Nephron (organoid): ENCODE measurements around the gene PABPN1L.
A peak's percentile ranks its signal among the peaks of the same experiment; 100 is the strongest.

Experiments
- H3K27ac Mint-ChIP-seq, 3 experiments: 2 replicates each; pipeline ENCODE4 v1.8.0; 2020; ENCODE audit warnings: mixed read lengths in 3 of 3, mild to moderate bottlenecking in 2 of 3, moderate library complexity in 1 of 3
- H3K27me3 Mint-ChIP-seq: 2 replicates; pipeline ENCODE4 v1.8.0; 2021; ENCODE audit warnings: low read depth, mild to moderate bottlenecking, moderate library complexity, mixed read lengths
- H3K36me3 Mint-ChIP-seq: 2 replicates; pipeline ENCODE4 v1.8.0; 2020; ENCODE audit warnings: low read depth, mixed read lengths
- H3K4me1 Mint-ChIP-seq: 2 replicates; pipeline ENCODE4 v1.8.0; 2020; ENCODE audit warnings: mixed read lengths
- H3K4me3 Mint-ChIP-seq, 3 experiments: 2 replicates each; pipeline ENCODE4 v1.8.0; 2020; ENCODE audit warnings: mild to moderate bottlenecking in 3 of 3, mixed read lengths in 3 of 3, moderate library complexity in 2 of 3
- H3K9me3 Mint-ChIP-seq: 2 replicates; pipeline ENCODE4 v1.8.0; 2020; ENCODE audit warnings: mixed read lengths
- CTCF ChIP-seq, 3 experiments: fragments of 200-600 bp; sonication (generic); IDR thresholded peaks; one replicate each; pipeline ENCODE4 v1.5.0; 2021; ENCODE audit warnings: antibody characterized with exemption in 3 of 3; ENCODE audit not compliant: unreplicated experiment in 3 of 3

Gene PABPN1L

GRCh38 chr16:88859381-88860091 lies 6.9 kb downstream of the PABPN1L start:
- H3K4me1 Mint-ChIP-seq = peaks cover 14% of the 10 kb centered on the region
- H3K4me3 Mint-ChIP-seq = peak overlapping the region; percentile 41 to 68 (median 46)
- no peaks in the 10 kb centered on the region for H3K27me3 Mint-ChIP-seq
- H3K27ac Mint-ChIP-seq = no peak overlapping the region
- H3K9me3 Mint-ChIP-seq = no peaks in the 10 kb centered on the region
- TF ChIP-seq CTCF (IDR thresholded peaks at IDR 0.05; ENCODE audit: unreplicated experiment in 3 of 3) = no peak
- peaks cover 5% of the 10 kb centered on the region for H3K36me3 Mint-ChIP-seq

- peaks cover 5% of the 10 kb centered on the region for H3K36me3 Mint-ChIP-seq
- peak; percentile 54 to 69 (median 64) for TF ChIP-seq CTCF (IDR thresholded peaks at IDR 0.05; ENCODE audit: unreplicated experiment in 3 of 3)
- H3K27ac Mint-ChIP-seq = peak overlapping the region; percentile 56 to 80 (median 70)
- peaks cover 14% of the 10 kb centered on the region for H3K4me1 Mint-ChIP-seq
- H3K27me3 Mint-ChIP-seq = no peaks in the 10 kb centered on the region
- peak overlapping the region; percentile 95 to 97 (median 97) for H3K4me3 Mint-ChIP-seq
- H3K9me3 Mint-ChIP-seq = no peaks in the 10 kb centered on the region
Observed at GRCh38 chr16:88857728-88858339, 8.6 kb downstream of the PABPN1L start.

- H3K9me3 Mint-ChIP-seq = no peaks in the 10 kb centered on the region
- peaks cover 10% of the 10 kb centered on the region for H3K36me3 Mint-ChIP-seq
Observed at GRCh38 chr16:88856828-88857727, 9.4 kb downstream of the PABPN1L start, which contains the start of the genes GALNS and TRAPPC2L. Gene GALNS, minus strand, starts transcription at chr16:88856947. Its CDS starts 70 bp downstream, at chr16:88856877. Gene TRAPPC2L, plus strand, starts transcription at chr16:88857127. Its CDS starts 24 bp downstream, at chr16:88857151.

GRCh38 chr16:88856122-88856827 lies 10.2 kb downstream of the PABPN1L start:
- Mint-ChIP-seq H3K27me3 (no peaks in the 10 kb centered on the region), H3K27ac (no peak overlapping the region), H3K4me3 (peak overlapping the region; percentile 90 to 97 (median 95)), H3K9me3 (no peaks in the 10 kb centered on the region), H3K36me3 (peaks cover 12% of the 10 kb centered on the region), H3K4me1 (peaks cover 14% of the 10 kb centered on the region)
- no peak for TF ChIP-seq CTCF (IDR thresholded peaks at IDR 0.05; ENCODE audit: unreplicated experiment in 3 of 3)

More at GRCh38 chr16:88856828-88857727, 9.4 kb downstream of the PABPN1L start, which contains the start of the genes GALNS and TRAPPC2L:
- Mint-ChIP-seq H3K4me1 (peaks cover 14% of the 10 kb centered on the region), H3K27ac (peak within 1 kb of the TSS; percentile 56 to 80 (median 70)), H3K4me3 (peak within 1 kb of the TSS; percentile 95 to 97 (median 97)), H3K27me3 (no peaks in the 10 kb centered on the region)
- TF ChIP-seq CTCF (IDR thresholded peaks at IDR 0.05; ENCODE audit: unreplicated experiment in 3 of 3) = no peak

- Mint-ChIP-seq H3K27me3 (no peaks in the 10 kb centered on the region), H3K4me1 (peaks cover 14% of the 10 kb centered on the region), H3K9me3 (no peaks in the 10 kb centered on the region), H3K36me3 (peaks cover 8% of the 10 kb centered on the region), H3K27ac (no peak overlapping the region), H3K4me3 (peak overlapping the region; percentile 85 to 90 (median 89))
- TF ChIP-seq CTCF (IDR thresholded peaks at IDR 0.05; ENCODE audit: unreplicated experiment in 3 of 3) = no peak
Observed at GRCh38 chr16:88855736-88856121, 10.7 kb downstream of the PABPN1L start.
